ENCODE measurements around the gene KCNJ18. TPM values are rescaled to one million over a fixed set of nuclear protein-coding genes. Genes with fewer than 3 reads are reported as not detected.
"Not testable (repeated sequence)": the region's sequence is repeated elsewhere in the genome, so short reads cannot be mapped to it uniquely, and the experiment has no call there.

The KCNJ18 gene
- total RNA-seq, 2 donors from 2014 or later: not detected

GRCh38 chr17:21666711-21667412 lies 25.5 kb upstream of the KCNJ18 start:
- not testable (repeated sequence) for H3K27me3 Mint-ChIP-seq (ENCODE audit: low read depth); DNase-seq; H3K9me3 Mint-ChIP-seq; ATAC-seq (replicated peaks in 1 of 2); H3K4me3 Mint-ChIP-seq; H3K4me1 Mint-ChIP-seq (ENCODE audit: low read depth); H3K36me3 Mint-ChIP-seq (ENCODE audit: insufficient read depth in 2 of 2); H3K27ac Mint-ChIP-seq

GRCh38 chr17:21667413-21668117 lies 24.8 kb upstream of the KCNJ18 start:
- H3K9me3 Mint-ChIP-seq; H3K36me3 Mint-ChIP-seq (ENCODE audit: insufficient read depth in 2 of 2); H3K27me3 Mint-ChIP-seq (ENCODE audit: low read depth); H3K4me3 Mint-ChIP-seq; DNase-seq; H3K4me1 Mint-ChIP-seq (ENCODE audit: low read depth); ATAC-seq (replicated peaks in 1 of 2); H3K27ac Mint-ChIP-seq: not testable (repeated sequence)

DNA sequence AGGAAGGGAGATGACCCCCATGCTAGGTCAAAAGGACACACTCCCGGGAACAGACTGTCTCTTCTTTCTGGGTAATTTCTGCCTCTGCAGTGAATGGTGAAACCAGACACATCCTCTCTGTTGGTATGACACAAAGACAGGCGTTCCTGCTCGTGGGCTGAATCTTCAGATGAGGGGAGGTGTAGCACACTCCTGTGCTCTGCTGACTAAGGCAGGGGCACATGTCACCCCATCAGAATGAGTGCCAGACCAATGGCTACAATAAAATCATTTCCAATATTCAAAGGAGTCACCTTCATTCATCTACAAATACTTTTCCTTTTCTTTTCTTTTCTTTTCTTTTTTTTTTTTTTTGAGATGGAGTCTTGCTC lies 24.2 kb upstream of the KCNJ18 start:
- not testable (repeated sequence) for H3K27me3 Mint-ChIP-seq (ENCODE audit: low read depth); H3K4me3 Mint-ChIP-seq; H3K27ac Mint-ChIP-seq; H3K4me1 Mint-ChIP-seq (ENCODE audit: low read depth); H3K9me3 Mint-ChIP-seq; DNase-seq; H3K36me3 Mint-ChIP-seq (ENCODE audit: insufficient read depth in 2 of 2); ATAC-seq (replicated peaks in 1 of 2)

- H3K36me3 Mint-ChIP-seq (ENCODE audit: insufficient read depth in 2 of 2); H3K4me3 Mint-ChIP-seq; H3K27ac Mint-ChIP-seq; H3K27me3 Mint-ChIP-seq (ENCODE audit: low read depth); H3K9me3 Mint-ChIP-seq; H3K4me1 Mint-ChIP-seq (ENCODE audit: low read depth); DNase-seq; ATAC-seq (replicated peaks in 1 of 2): not testable (repeated sequence)
These were observed 23.4 kb upstream of the KCNJ18 start for GRCh38 chr17:21668746-21669508.

DNA sequence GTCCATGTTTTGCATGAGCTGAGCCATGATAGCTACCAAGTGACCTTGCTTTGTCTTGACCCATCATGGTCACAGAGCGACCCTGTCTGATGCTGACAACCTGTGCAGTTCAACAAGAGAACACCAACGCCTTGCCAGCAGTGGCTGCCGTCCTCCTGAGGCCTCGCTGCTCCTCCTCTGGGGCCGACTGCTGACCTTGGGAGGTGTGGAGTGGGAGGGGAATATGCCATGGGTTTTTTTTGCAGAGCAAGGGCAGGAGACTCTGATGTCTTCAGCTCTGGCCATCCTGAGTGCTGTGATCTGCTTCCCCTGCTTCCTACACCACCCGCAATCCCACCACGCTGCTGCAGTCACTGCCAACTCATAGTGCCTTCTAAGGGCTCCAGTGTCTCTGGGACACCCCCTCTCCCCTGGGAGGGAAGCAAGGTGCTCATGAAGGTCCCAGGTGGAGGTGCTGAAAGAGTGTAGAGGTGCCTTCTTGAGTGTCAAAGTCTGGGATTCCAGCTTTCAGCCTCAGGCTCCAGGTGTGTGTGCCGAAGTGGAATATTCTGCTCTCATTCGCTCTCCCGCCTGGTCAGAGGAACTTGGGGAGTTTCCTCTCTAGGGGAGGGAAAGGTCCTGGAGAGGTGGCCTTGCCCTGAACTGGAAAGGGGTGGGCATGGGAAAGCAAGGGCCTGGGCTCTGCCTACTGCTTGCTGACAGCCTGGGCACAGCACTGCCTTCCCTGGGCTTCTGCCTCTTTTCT lies 22.5 kb upstream of the KCNJ18 start:
- not testable (repeated sequence) for H3K27ac Mint-ChIP-seq; H3K4me3 Mint-ChIP-seq; ATAC-seq (replicated peaks in 1 of 2); H3K27me3 Mint-ChIP-seq (ENCODE audit: low read depth); DNase-seq; H3K36me3 Mint-ChIP-seq (ENCODE audit: insufficient read depth in 2 of 2); H3K9me3 Mint-ChIP-seq; H3K4me1 Mint-ChIP-seq (ENCODE audit: low read depth)

DNA sequence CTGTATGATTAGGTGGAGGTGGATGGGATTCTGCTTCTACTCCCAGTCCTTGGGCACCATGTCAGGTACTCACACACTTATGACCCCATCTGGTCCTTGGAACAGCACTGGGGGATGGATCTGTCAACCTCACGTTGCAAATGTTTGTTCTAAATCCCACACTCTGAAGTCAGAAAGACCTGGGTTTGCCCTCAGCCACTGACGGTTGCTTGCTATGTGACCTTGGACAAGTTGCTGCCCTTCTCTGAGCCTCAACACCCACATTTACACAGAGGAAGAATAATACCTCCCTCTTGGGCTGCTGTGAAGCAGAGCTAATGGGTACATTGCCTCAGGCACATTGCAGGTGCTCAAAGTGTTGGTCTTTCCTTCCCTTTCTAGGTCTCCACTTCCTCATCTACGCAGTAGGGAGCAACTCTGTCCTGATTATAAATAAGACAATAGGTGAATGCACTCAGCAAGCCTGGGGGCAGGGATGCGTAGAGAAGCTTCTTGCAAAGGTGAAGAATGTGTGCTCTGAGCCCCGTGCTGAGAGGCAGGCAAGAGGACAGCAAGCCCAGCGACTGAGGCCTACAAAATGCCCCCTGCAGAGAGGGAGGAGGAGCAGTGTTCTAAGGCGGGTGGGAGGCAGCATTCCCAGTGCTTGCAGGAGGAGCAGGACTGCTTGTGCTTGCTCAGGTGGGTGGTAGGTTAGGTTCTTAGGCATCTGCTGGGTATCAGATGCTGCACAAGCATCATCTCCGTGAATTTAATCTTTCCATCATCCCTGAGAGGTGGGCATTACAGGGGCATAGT lies 21.8 kb upstream of the KCNJ18 start:
- not testable (repeated sequence) for H3K4me1 Mint-ChIP-seq (ENCODE audit: low read depth); H3K27me3 Mint-ChIP-seq (ENCODE audit: low read depth); H3K4me3 Mint-ChIP-seq; H3K27ac Mint-ChIP-seq; H3K9me3 Mint-ChIP-seq; H3K36me3 Mint-ChIP-seq (ENCODE audit: insufficient read depth in 2 of 2); DNase-seq; ATAC-seq (replicated peaks in 1 of 2)

GRCh38 chr17:21671437-21671836 lies 20.9 kb upstream of the KCNJ18 start:
- H3K4me3 Mint-ChIP-seq, H3K9me3 Mint-ChIP-seq, H3K27ac Mint-ChIP-seq: not testable (repeated sequence)

DNA sequence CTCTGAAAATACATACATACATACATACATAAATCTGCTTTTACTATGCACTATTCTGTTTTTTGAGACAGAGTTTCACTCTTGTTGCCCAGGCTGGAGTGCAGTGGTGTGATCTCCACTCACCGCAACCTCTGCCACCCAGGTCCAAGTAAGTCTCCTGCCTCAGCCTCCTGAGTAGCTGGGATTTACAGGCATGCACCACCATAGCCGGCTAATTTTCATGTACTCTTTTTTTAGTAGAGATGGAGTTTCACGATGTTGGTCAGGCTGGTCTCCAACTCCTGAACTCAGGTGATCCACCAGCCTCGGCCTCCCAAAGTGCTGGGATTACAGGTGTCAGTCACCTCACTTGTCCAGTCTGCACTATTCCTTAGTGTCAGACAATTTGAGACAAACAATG lies 20.5 kb upstream of the KCNJ18 start:
- DNase-seq; ATAC-seq (replicated peaks in 1 of 2); H3K27me3 Mint-ChIP-seq (ENCODE audit: low read depth); H3K27ac Mint-ChIP-seq; H3K4me1 Mint-ChIP-seq (ENCODE audit: low read depth); H3K36me3 Mint-ChIP-seq (ENCODE audit: insufficient read depth in 2 of 2); H3K4me3 Mint-ChIP-seq; H3K9me3 Mint-ChIP-seq: not testable (repeated sequence)

More at GRCh38 chr17:21671437-21671836, 20.9 kb upstream of the KCNJ18 start:
- H3K36me3 Mint-ChIP-seq (ENCODE audit: insufficient read depth in 2 of 2); ATAC-seq (replicated peaks in 1 of 2); H3K4me1 Mint-ChIP-seq (ENCODE audit: low read depth); DNase-seq; H3K27me3 Mint-ChIP-seq (ENCODE audit: low read depth): not testable (repeated sequence)

DNA sequence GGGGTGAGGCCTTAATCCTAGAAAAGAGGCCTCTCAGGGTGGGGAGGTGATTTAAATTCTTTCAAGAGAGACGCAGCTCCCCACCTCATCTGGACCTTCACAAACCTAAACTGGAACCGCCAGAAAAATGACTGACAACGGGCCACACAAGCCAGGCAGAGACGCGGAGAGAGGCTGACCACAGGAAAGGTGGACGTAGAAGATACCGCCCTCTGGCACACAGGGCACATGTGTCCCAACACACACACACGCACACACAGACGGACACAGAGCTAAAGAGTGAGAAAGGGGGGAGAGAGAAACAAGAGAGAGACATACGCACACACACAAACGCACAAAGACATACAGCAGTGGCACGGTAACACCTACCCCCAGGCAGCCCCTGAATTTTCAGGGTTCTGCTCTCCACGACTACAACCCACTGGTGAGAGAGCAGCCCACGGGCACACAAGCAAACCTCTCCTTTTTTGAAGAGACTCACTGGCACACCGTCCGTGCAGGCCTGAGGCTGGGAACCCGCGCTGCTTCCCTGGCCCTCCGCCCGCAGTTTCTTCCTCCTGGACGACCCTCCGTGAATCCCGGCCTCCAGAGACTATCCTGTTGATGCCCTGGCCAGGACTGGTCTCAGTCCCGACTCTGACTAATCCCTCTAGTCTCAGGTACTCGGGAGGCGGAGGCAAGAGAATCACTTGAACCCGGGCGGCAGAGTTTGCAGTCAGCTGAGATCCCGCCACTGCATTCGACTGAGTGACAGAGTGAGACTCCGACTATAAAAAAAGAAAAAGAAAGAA lies 18.7 kb upstream of the KCNJ18 start:
- H3K9me3 Mint-ChIP-seq; H3K36me3 Mint-ChIP-seq (ENCODE audit: insufficient read depth in 2 of 2); H3K27ac Mint-ChIP-seq; DNase-seq; H3K4me1 Mint-ChIP-seq (ENCODE audit: low read depth); H3K4me3 Mint-ChIP-seq; ATAC-seq (replicated peaks in 1 of 2); H3K27me3 Mint-ChIP-seq (ENCODE audit: low read depth): not testable (repeated sequence)

- DNase-seq (no peak), ATAC-seq (replicated peaks in 1 of 2) (no peak)
- peaks cover 0 to 6% of the 10 kb centered on the region in 2 donors for H3K9me3 Mint-ChIP-seq
- no peak overlapping the region for H3K4me3 Mint-ChIP-seq
- H3K27me3 Mint-ChIP-seq (ENCODE audit: low read depth): peaks cover 6% of the 10 kb centered on the region
- peaks cover 4 to 9% of the 10 kb centered on the region in 2 donors for H3K36me3 Mint-ChIP-seq (ENCODE audit: insufficient read depth in 2 of 2)
- no peak overlapping the region for H3K27ac Mint-ChIP-seq
- H3K4me1 Mint-ChIP-seq (ENCODE audit: low read depth): no peaks in the 10 kb centered on the region
These were observed 18.0 kb upstream of the KCNJ18 start for GRCh38 chr17:21674242-21674731.

DNA sequence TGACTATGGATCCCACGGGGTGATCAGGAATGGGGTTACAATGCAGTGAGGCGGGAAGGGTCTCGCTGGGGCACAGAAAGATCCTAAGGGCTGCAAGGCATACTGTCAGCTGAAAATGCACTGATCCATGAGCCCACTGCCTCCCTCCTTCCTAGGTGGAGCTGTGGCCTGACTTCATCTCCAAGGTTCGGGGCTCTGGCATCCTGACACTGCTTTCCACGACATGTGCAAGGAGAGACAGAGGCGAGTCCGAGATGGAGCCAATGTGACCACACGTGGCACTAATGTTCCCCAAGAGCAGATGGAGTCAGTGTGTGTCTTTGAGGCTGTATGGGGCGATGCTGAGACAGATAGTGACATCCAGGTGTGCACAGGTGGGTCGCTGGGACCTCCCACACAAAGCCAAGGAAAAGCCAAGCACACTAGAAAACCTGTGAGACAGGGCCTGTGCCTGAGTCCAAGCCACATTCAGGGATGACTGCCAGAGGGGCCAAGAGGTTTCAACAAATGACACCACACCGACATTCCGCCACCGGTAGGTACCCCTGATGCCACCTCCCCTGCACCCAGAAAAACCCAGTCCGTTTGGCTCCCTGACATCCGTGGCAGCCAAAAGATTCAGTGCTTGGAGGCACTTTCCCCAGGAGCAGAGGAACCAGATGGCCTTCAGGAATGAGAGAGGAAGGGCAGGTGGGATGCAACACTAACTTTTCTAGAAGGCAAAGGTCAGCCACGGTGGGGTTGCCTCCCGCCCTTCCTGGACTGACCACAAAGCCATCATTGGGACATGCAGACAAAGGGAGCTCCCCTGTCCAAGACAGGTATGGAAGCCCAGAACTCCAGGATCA lies 17.2 kb upstream of the KCNJ18 start:
- not testable (repeated sequence) for H3K9me3 Mint-ChIP-seq; H3K27ac Mint-ChIP-seq; H3K27me3 Mint-ChIP-seq (ENCODE audit: low read depth); H3K4me1 Mint-ChIP-seq (ENCODE audit: low read depth); DNase-seq; ATAC-seq (replicated peaks in 1 of 2); H3K36me3 Mint-ChIP-seq (ENCODE audit: insufficient read depth in 2 of 2); H3K4me3 Mint-ChIP-seq
